ENCODE measurements around the gene HCRTR1. TPM values are rescaled to one million over a fixed set of nuclear protein-coding genes. Genes with fewer than 3 reads are reported as not detected.

Gene HCRTR1
- total RNA-seq, 2 experiments from 2014 or later: not detected

GRCh38 chr1:31628931-31629556 is 11.6 kb downstream of the HCRTR1 start:
- H3K9me3 Mint-ChIP-seq: no peaks in the 10 kb centered on the region

GRCh38 chr1:31632649-31633048 is 15.2 kb downstream of the HCRTR1 start:
- Mint-ChIP-seq H3K4me1 (peaks cover 6% of the 10 kb centered on the region), H3K36me3 (ENCODE audit: low read depth) (peaks cover 33% of the 10 kb centered on the region), H3K9me3 (no peaks in the 10 kb centered on the region), H3K27me3 (no peaks in the 10 kb centered on the region), H3K27ac (no peak overlapping the region), H3K4me3 (no peak overlapping the region)
- ChIA-PET POLR2A (interaction anchor here (0.8 to 1.2 kb wide), 3 partner anchors 10 to 12 kb away, joined by 3 to 4 read pairs (median 3); partner anchors contain the start of gene PEF1), CTCF (interaction anchor here (1.4 to 2.2 kb wide), 2 partner anchors 10 to 68 kb away, joined by 3 to 13 read pairs; no protein-coding TSS in a partner anchor)
- no peak for DNase-seq

More at GRCh38 chr1:31628931-31629556, 11.6 kb downstream of the HCRTR1 start:
- POLR2A ChIA-PET: interaction anchor here (0.7 to 1.2 kb wide), 3 partner anchors 10 to 16 kb away, joined by 3 to 5 read pairs (median 4); partner anchors contain the start of gene PEF1
- peaks cover 33% of the 10 kb centered on the region for H3K36me3 Mint-ChIP-seq (ENCODE audit: low read depth)
- H3K4me3 Mint-ChIP-seq: no peak overlapping the region
- H3K4me1 Mint-ChIP-seq: peaks cover 9% of the 10 kb centered on the region
- CTCF ChIA-PET: interaction anchor here (1.1 to 1.6 kb wide), 2 partner anchors 15 to 80 kb away, joined by 3 read pairs; partner anchors contain the start of gene PEF1
- no peak for DNase-seq
- no peak overlapping the region for H3K27ac Mint-ChIP-seq
- H3K27me3 Mint-ChIP-seq: no peaks in the 10 kb centered on the region

- no peak overlapping the region for H3K27ac Mint-ChIP-seq
- DNase-seq: peak; percentile 33
- H3K4me3 Mint-ChIP-seq: no peak overlapping the region
- ChIA-PET POLR2A (interaction anchor here (0.8 to 1.2 kb wide), 3 partner anchors 10 to 12 kb away, joined by 3 to 4 read pairs (median 3); partner anchors contain the start of gene PEF1), CTCF (interaction anchor here (0.7 to 2.2 kb wide), 3 partner anchors 10 to 68 kb away, joined by 3 to 13 read pairs (median 3); no protein-coding TSS in a partner anchor)
- no peaks in the 10 kb centered on the region for H3K9me3 Mint-ChIP-seq
- H3K4me1 Mint-ChIP-seq: peaks cover 10% of the 10 kb centered on the region
- H3K27me3 Mint-ChIP-seq: no peaks in the 10 kb centered on the region
- H3K36me3 Mint-ChIP-seq (ENCODE audit: low read depth): peaks cover 32% of the 10 kb centered on the region
These were observed 15.6 kb downstream of the HCRTR1 start for GRCh38 chr1:31633117-31633516.

- no peak overlapping the region for H3K27ac Mint-ChIP-seq
- peaks cover under 1% of the 10 kb centered on the region for H3K36me3 Mint-ChIP-seq (ENCODE audit: low read depth)
- no peak overlapping the region for H3K4me3 Mint-ChIP-seq
- ChIA-PET CTCF (interaction anchor here (2.3 kb wide), 1 partner anchor 20 kb away, joined by 10 read pairs; no protein-coding TSS in a partner anchor), POLR2A (no interaction called here)
- no peaks in the 10 kb centered on the region for H3K9me3 Mint-ChIP-seq
- peaks cover 11% of the 10 kb centered on the region for H3K4me1 Mint-ChIP-seq
- no peaks in the 10 kb centered on the region for H3K27me3 Mint-ChIP-seq
- DNase-seq: no peak
These were observed 20.6 kb downstream of the HCRTR1 start for GRCh38 chr1:31637915-31638673.

GRCh38 chr1:31639543-31639942 is 22.1 kb downstream of the HCRTR1 start:
- ChIA-PET POLR2A (no interaction called here), CTCF (interaction anchor here (2.3 kb wide), 1 partner anchor 21 kb away, joined by 10 read pairs; no protein-coding TSS in a partner anchor)
- no peaks in the 10 kb centered on the region for H3K27me3 Mint-ChIP-seq
- peaks cover 4% of the 10 kb centered on the region for H3K36me3 Mint-ChIP-seq (ENCODE audit: low read depth)
- no peak overlapping the region for H3K4me3 Mint-ChIP-seq
- DNase-seq: no peak
- H3K9me3 Mint-ChIP-seq: no peaks in the 10 kb centered on the region
- peaks cover 21% of the 10 kb centered on the region for H3K4me1 Mint-ChIP-seq
- H3K27ac Mint-ChIP-seq: no peak overlapping the region

GRCh38 chr1:31640179-31640578 is 22.7 kb downstream of the HCRTR1 start:
- Mint-ChIP-seq H3K9me3 (no peaks in the 10 kb centered on the region), H3K4me3 (no peak overlapping the region), H3K4me1 (peaks cover 24% of the 10 kb centered on the region), H3K36me3 (ENCODE audit: low read depth) (peaks cover 4% of the 10 kb centered on the region), H3K27ac (no peak overlapping the region), H3K27me3 (no peaks in the 10 kb centered on the region)
- CTCF ChIA-PET: interaction anchor here (1.2 kb wide), 1 partner anchor 53 kb away, joined by 3 read pairs; no protein-coding TSS in a partner anchor
- POLR2A ChIA-PET: no interaction called here
- DNase-seq: no peak

GRCh38 chr1:31640964-31641363 is 23.5 kb downstream of the HCRTR1 start:
- POLR2A ChIA-PET: interaction anchor here (0.5 kb wide), 1 partner anchor 546 kb away, joined by 5 read pairs; no protein-coding TSS in a partner anchor

GRCh38 chr1:31642366-31642765 is 24.9 kb downstream of the HCRTR1 start:
- Mint-ChIP-seq H3K27ac (no peak overlapping the region), H3K4me3 (no peak overlapping the region), H3K4me1 (peaks cover 41% of the 10 kb centered on the region), H3K36me3 (ENCODE audit: low read depth) (peaks cover 4% of the 10 kb centered on the region), H3K27me3 (no peaks in the 10 kb centered on the region), H3K9me3 (no peaks in the 10 kb centered on the region)
- POLR2A ChIA-PET: interaction anchor here (0.9 to 2.2 kb wide), 4 partner anchors 9 to 147 kb away, joined by 3 to 5 read pairs (median 3); no protein-coding TSS in a partner anchor
- DNase-seq: no peak
- CTCF ChIA-PET: interaction anchor here (1.0 to 2.6 kb wide), 2 partner anchors 10 to 147 kb away, joined by 4 to 13 read pairs; no protein-coding TSS in a partner anchor

More at GRCh38 chr1:31640964-31641363, 23.5 kb downstream of the HCRTR1 start:
- peaks cover 32% of the 10 kb centered on the region for H3K4me1 Mint-ChIP-seq
- DNase-seq: no peak
- no peak overlapping the region for H3K4me3 Mint-ChIP-seq
- peaks cover 4% of the 10 kb centered on the region for H3K36me3 Mint-ChIP-seq (ENCODE audit: low read depth)
- H3K9me3 Mint-ChIP-seq: no peaks in the 10 kb centered on the region
- CTCF ChIA-PET: interaction anchor here (1.2 kb wide), 1 partner anchor 53 kb away, joined by 3 read pairs; no protein-coding TSS in a partner anchor
- H3K27me3 Mint-ChIP-seq: no peaks in the 10 kb centered on the region
- no peak overlapping the region for H3K27ac Mint-ChIP-seq

- peaks cover 37% of the 10 kb centered on the region for H3K4me1 Mint-ChIP-seq
- CTCF ChIA-PET: interaction anchor here (1.0 to 2.6 kb wide), 2 partner anchors 10 to 146 kb away, joined by 4 to 13 read pairs; no protein-coding TSS in a partner anchor
- H3K27me3 Mint-ChIP-seq: no peaks in the 10 kb centered on the region
- H3K4me3 Mint-ChIP-seq: no peak overlapping the region
- peaks cover 4% of the 10 kb centered on the region for H3K36me3 Mint-ChIP-seq (ENCODE audit: low read depth)
- H3K27ac Mint-ChIP-seq: no peak overlapping the region
- POLR2A ChIA-PET: interaction anchor here (0.9 to 2.2 kb wide), 5 partner anchors 8 to 146 kb away, joined by 3 to 5 read pairs (median 3); no protein-coding TSS in a partner anchor
- H3K9me3 Mint-ChIP-seq: no peaks in the 10 kb centered on the region
- no peak for DNase-seq
These were observed 25.4 kb downstream of the HCRTR1 start for GRCh38 chr1:31642897-31643296.

GRCh38 chr1:31643976-31644559 is 26.6 kb downstream of the HCRTR1 start:
- H3K4me1 Mint-ChIP-seq: peaks cover 34% of the 10 kb centered on the region
- peak overlapping the region; percentile 100 for H3K27ac Mint-ChIP-seq
- no peaks in the 10 kb centered on the region for H3K27me3 Mint-ChIP-seq
- H3K4me3 Mint-ChIP-seq: peak overlapping the region; percentile 96
- ChIA-PET POLR2A (interaction anchor here (0.8 to 2.2 kb wide), 19 partner anchors 9 to 1007 kb away, joined by 3 to 16 read pairs (median 5); partner anchors contain the start of genes COL16A1, RBBP4, SNRNP40 and ZCCHC17), CTCF (interaction anchor here (0.6 to 2.6 kb wide), 8 partner anchors 9 to 464 kb away, joined by 3 to 18 read pairs (median 4); partner anchors contain the start of gene KPNA6)
- no peaks in the 10 kb centered on the region for H3K9me3 Mint-ChIP-seq
- no peak for DNase-seq
- H3K36me3 Mint-ChIP-seq (ENCODE audit: low read depth): peaks cover 4% of the 10 kb centered on the region

- POLR2A ChIA-PET: interaction anchor here (0.6 to 2.1 kb wide), 24 partner anchors 10 to 1007 kb away, joined by 3 to 16 read pairs (median 4); partner anchors contain the start of genes COL16A1, KHDRBS1, RBBP4 and SNRNP40
- CTCF ChIA-PET: interaction anchor here (0.7 to 2.1 kb wide), 10 partner anchors 10 to 579 kb away, joined by 3 to 18 read pairs (median 3); partner anchors contain the start of gene PUM1
- peaks cover 4% of the 10 kb centered on the region for H3K36me3 Mint-ChIP-seq (ENCODE audit: low read depth)
- peak within 1 kb of the TSS; percentile 100 for H3K27ac Mint-ChIP-seq
- peak within 1 kb of the TSS; percentile 96 for H3K4me3 Mint-ChIP-seq
- no peaks in the 10 kb centered on the region for H3K27me3 Mint-ChIP-seq
- peaks cover 34% of the 10 kb centered on the region for H3K4me1 Mint-ChIP-seq
- no peaks in the 10 kb centered on the region for H3K9me3 Mint-ChIP-seq
- peak; percentile 99 for DNase-seq
These were observed 27.2 kb downstream of the HCRTR1 start, which contains the start of gene PEF1 for GRCh38 chr1:31644560-31645273. Gene PEF1, minus strand, starts transcription at chr1:31644876. Its CDS starts 12 bp downstream, at chr1:31644864.

All from activated CD4-positive, alpha-beta memory T cell treated with anti-CD3 and anti-CD28 coated beads, Interleukin-2, amount 10 ng/mL, durations not matched to agents 7 days and 5 days (primary cell).